ENCODE measurements around the gene PMEL. TPM values are rescaled to one million over a fixed set of nuclear protein-coding genes. Genes with fewer than 3 reads are reported as not detected.

PMEL gene
- total and polyA plus RNA-seq, 9 of the 15 experiments (the other 6 are each of a cell fraction or from before 2014, with no cell fraction given), result 0.36 to 2.0 (median 0.98) TPM

GRCh38 chr12:55983232-55983842 lies 17.5 kb upstream of the PMEL start:
- Histone ChIP-seq H2AFZ (ENCODE audit: low read depth, low read length) (no peak overlapping the region), H3K36me3 (ENCODE audit: control insufficient read depth, insufficient read depth, low read length) (peaks cover 43% of the 10 kb centered on the region), H3K4me3 (no peak overlapping the region), H3K27ac (ENCODE audit: extremely low read depth, low read depth, low read length) (no peak overlapping the region), H3K79me2 (ENCODE audit: control insufficient read depth, insufficient read depth, low read length) (peaks cover 3% of the 10 kb centered on the region; the same call in 2 of the 3 replicates), H3K27me3 (ENCODE audit: control insufficient read depth in 2 of 2, insufficient read depth in 2 of 2, low read length in 2 of 2) (no peaks in the 10 kb centered on the region), H3K4me2 (ENCODE audit: insufficient read depth, low read length) (no peak overlapping the region), H4K20me1 (replicated peaks; ENCODE audit: control insufficient read depth, insufficient read depth, low read length) (no peaks in the 10 kb centered on the region), H3K9me3 (replicated peaks; ENCODE audit: control insufficient read depth, insufficient read depth, low read depth, low read length) (no peaks in the 10 kb centered on the region), H3K4me1 (replicated peaks in 1 of 2; ENCODE audit: control insufficient read depth in 2 of 2, insufficient read depth in 2 of 2, low read length in 2 of 2) (peaks cover 8 to 9% of the 10 kb centered on the region in 2 experiments; a peak in 4 of 5 replicates), H3K9ac (ENCODE audit: insufficient read depth in 1 of 2, low read depth in 2 of 2, low read length in 2 of 2) (no peak overlapping the region; a peak in 1 of 4 replicates), H3K9me1 (ENCODE audit: control insufficient read depth, insufficient read depth, low read length) (no peaks in the 10 kb centered on the region)
- POLR2A ChIA-PET, result interaction anchor here (0.9 to 5.9 kb wide), 3 partner anchors 9 to 254 kb away, joined by 3 to 49 read pairs (median 7); partner anchors contain the start of genes CD63 and RAB5B
- in situ Hi-C loops (cut with MboI), result no loop called here
- ATAC-seq, result peak; percentile 75
- WGBS (ENCODE audit: insufficient coverage, low coverage, missing lambda C conversion rate), result 47% methylated on average over 4 of the region's 4 CpGs
- FAIRE-seq, result no peak
- intact Hi-C loops (cut with micrococcal nuclease), result no loop called here
- CTCF ChIA-PET (ENCODE audit: low intra/inter-chr PET ratio), result no interaction called here
- BruUV-seq (replicated peaks), result no TSS peak
- DNase-seq (ENCODE audit: extremely low read depth in 1 of 4, low spot score in 3 of 4), result no peak
- TF ChIP-seq ZNF280B (CRISPR knock-in tag; IDR thresholded peaks at IDR 0.05) (no peak), SMARCE1 (IDR thresholded peaks at IDR 0.05) (no peak), THRA (IDR thresholded peaks at IDR 0.05) (no peak), SMARCB1 (IDR thresholded peaks at IDR 0.05; ENCODE audit: insufficient read length, low read depth) (peak; percentile 41), MAFK (IDR thresholded peaks at IDR 0.05; ENCODE audit: low read length) (peak; percentile 74; the same call in 1 of the 2 replicates), ZNF316 (IDR thresholded peaks at IDR 0.05) (peak; percentile 97), HMBOX1 (IDR thresholded peaks at IDR 0.05) (peak; percentile 49), SETDB1 (IDR thresholded peaks at IDR 0.05; ENCODE audit: low read length) (no peak), BRD4 (IDR thresholded peaks at IDR 0.05) (no peak), E2F1 (CRISPR knock-in tag; IDR thresholded peaks at IDR 0.05) (no peak), TAL1 (IDR thresholded peaks at IDR 0.05) (no peak), BRCA1 (IDR thresholded peaks at IDR 0.05) (no peak), BRCA1 (CRISPR knock-in tag; IDR thresholded peaks at IDR 0.05) (no peak), SFPQ (IDR thresholded peaks at IDR 0.05; ENCODE audit: low read depth, low read length) (no peak), SMAD3 (CRISPR knock-in tag; conservative IDR thresholded peaks at IDR 0.05) (no peak), SAP30 (IDR thresholded peaks at IDR 0.05; ENCODE audit: borderline replicate concordance, insufficient read depth, low read depth, low read length, poor library complexity, severe bottlenecking) (no peak)
